Mesodermal cell (in vitro differentiated cells): ENCODE data around the gene AP3S2.
"Not testable (repeated sequence)": the region's sequence is repeated elsewhere in the genome, so short reads cannot be mapped to it uniquely, and the experiment has no call there.

ENCODE experiments used
- H3K27ac ChIP-seq: 2 replicates; pipeline ENCODE4 v1.7.0; 2013; ENCODE audit warnings: mild to moderate bottlenecking, low read depth, low read length, moderate library complexity; ENCODE audit not compliant: severe bottlenecking
- H3K36me3 ChIP-seq: 2 replicates; pipeline ENCODE4 v1.7.1; 2013; ENCODE audit warnings: mild to moderate bottlenecking, low read length, moderate library complexity; ENCODE audit not compliant: control insufficient read depth, insufficient read depth
- H3K4me1 ChIP-seq: one replicate; pipeline ENCODE4 v1.7.1; 2013; ENCODE audit warnings: mild to moderate bottlenecking, low read length; ENCODE audit not compliant: insufficient read depth, control insufficient read depth, poor library complexity, severe bottlenecking
- H3K4me3 ChIP-seq: 2 replicates; pipeline ENCODE4 v1.7.0; 2013; ENCODE audit warnings: low read length, control low read depth, mild to moderate bottlenecking; ENCODE audit not compliant: insufficient read depth, poor library complexity, severe bottlenecking; ENCODE audit errors: extremely low read depth
- H3K9me3 ChIP-seq: 2 replicates; pipeline ENCODE4 v1.7.1; 2013; ENCODE audit warnings: mild to moderate bottlenecking, low read length, moderate library complexity; ENCODE audit not compliant: control insufficient read depth
- WGBS, 2 experiments: methylation state at CpG; one replicate each; pipeline ENCODE4 v1.1.5; 2013; ENCODE audit warnings: missing lambda C conversion rate in 2 of 2; ENCODE audit not compliant: insufficient coverage in 2 of 2; 5-methylcytosine and 5-hydroxymethylcytosine counted together

The AP3S2 gene

DNA sequence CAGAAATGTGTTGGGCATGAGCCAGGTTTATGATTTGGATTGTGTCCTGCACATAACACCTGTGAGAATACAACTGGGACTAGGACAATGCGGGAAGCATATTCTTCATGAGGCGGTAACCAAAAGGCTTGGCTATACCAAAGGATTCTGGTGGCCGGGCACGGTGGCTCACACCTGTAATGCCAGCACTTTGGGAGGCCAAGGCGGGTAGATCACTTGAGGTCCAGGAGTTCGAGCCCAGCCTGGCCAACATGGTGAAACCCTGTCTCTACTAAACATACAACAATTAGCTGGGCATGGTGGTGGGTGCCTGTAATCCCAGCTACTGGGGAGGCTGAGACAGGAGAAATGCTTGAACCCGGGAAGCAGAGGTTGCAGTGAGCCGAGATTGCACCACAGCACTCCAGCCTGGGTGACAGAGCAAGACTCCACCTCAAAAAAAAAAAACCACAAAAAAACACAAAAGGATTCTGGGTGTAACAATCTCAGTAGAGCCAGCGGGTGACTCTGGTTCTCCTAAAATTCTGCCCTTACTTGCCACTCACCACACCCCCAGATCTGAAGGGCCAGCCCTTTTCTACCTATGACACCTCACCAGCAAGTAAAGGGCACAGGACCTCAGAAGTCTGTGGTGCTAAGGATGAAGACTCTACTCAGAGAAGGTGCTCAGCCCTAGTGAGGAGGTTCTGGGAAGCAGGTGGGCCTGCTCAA, 59.2 kb downstream of the AP3S2 start:
- H3K4me1 ChIP-seq: peaks cover 25% of the 10 kb centered on the region
- not testable (repeated sequence) for H3K9me3 ChIP-seq, H3K4me3 ChIP-seq, H3K27ac ChIP-seq
- peaks cover 57% of the 10 kb centered on the region for H3K36me3 ChIP-seq
- WGBS, 2 experiments: 92% methylated on average over 6 to 8 of the region's 9 CpGs

DNA sequence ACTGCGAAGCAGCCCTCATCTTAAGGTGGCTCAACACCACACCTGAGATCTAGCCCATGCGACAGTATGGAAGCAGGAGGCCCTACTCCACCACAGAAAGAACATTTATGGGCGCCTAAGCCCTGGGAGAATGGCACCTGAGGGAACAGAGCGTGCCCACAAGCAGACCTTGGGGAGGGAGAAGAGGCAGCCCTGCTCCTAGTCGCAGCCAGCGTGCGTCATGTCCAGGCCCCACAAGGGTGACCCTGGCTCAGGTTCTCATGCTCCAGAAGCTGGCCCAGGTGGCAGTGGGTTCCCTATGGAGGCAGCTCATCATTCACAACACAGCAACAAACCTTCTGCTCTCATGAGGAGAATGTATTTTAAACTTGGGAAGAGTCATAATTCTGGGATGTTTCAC, 59.8 kb downstream of the AP3S2 start:
- Histone ChIP-seq H3K27ac (no peak overlapping the region), H3K36me3 (peaks cover 54% of the 10 kb centered on the region), H3K4me3 (no peak overlapping the region), H3K9me3 (no peaks in the 10 kb centered on the region), H3K4me1 (peaks cover 25% of the 10 kb centered on the region)
- 95 to 97% methylated on average over 3 to 4 of the region's 7 CpGs for WGBS, 2 experiments

DNA sequence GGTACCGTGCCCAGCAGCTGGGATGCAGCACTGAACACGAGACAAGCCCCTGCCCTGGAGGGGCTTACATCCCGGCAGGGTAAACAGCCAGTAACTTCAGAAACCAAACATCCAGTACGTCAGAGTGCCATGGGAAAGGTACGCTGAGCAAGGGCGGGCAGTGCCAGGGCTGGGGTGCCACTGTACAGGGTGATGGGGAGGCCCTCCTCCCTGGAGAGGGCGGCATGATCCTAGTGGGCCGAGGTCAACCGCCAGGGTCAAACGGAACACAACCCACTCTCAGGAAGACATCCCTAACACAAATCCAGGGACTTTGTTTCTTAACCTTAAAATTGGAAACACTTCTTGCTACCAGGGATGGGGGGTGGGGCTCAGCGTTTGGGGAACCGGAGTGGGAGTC, 63.2 kb downstream of the AP3S2 start:
- Histone ChIP-seq H3K4me1 (peaks cover 8% of the 10 kb centered on the region), H3K27ac (no peak overlapping the region), H3K4me3 (no peak overlapping the region), H3K36me3 (peaks cover 44% of the 10 kb centered on the region), H3K9me3 (no peaks in the 10 kb centered on the region)
- 92 to 96% methylated on average over 6 to 8 of the region's 12 CpGs for WGBS, 2 experiments

DNA sequence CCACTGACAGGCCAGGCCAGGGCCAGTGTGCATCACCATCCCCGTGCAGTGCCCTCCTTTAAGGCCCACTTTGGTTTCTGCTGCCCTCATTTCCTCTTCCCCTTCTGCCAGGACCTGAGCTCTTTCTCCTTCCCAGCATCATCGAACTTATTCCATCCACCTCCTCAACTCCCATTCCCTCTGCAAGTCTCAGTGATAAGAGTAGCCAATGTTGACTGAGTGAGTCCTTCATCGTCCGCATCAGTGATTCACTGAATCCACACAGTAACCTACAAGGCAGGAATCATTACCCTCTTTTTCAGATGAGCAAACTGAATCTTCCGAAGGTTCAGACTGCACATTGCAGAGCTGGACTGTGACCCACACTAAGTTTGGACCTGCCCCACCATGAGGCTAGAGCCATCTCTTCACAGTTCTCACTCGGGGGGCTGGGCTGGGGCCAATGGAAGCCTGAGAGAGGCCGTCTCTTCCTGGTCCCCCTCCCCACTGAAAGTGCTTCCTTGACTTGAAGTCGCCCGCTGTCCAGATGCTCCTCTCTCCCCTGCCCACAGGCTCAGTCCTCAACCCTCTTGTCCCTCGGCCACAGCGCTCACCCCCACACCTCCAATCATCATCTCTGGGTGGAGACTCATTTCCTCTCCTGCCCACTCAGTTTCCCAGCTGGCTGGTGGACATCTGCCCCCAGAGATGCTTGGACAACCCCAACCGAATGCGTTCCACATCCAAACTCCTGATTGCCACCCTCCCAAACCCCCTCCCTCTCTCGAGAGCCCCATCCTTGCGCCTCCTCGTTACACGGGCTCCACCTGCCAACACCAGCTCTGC, 64.0 kb downstream of the AP3S2 start:
- Histone ChIP-seq H3K27ac (no peak overlapping the region), H3K9me3 (no peaks in the 10 kb centered on the region), H3K4me1 (peaks cover 8% of the 10 kb centered on the region), H3K4me3 (no peak overlapping the region), H3K36me3 (peaks cover 37% of the 10 kb centered on the region)
- WGBS, 2 experiments: 89 to 92% methylated on average over 14 to 17 of the region's 17 CpGs

DNA sequence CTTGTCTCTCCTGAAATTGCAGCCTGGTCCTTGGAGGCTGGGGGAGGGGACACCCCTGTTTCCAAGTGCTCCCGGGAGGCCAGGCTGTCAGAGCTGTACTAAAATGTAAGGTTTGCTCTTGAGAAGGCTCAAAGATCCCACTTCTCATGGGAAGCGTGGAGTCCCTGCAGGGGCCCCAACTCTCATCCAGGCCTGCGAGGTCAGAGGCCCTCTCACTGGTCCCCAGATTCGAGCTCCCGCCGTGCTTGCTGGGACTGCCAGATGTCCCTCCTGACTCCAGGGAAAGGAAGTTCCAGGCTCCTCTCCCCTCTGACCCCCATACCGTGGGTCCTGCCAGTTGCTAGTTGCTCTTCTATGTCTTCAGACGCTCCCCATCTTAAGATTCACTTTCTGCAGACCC, 64.6 kb downstream of the AP3S2 start:
- 86 to 87% methylated on average over 7 to 8 of the region's 8 CpGs for WGBS, 2 experiments
- Histone ChIP-seq H3K4me1 (peaks cover 8% of the 10 kb centered on the region), H3K4me3 (no peak overlapping the region), H3K27ac (peak overlapping the region; percentile 49), H3K36me3 (peaks cover 30% of the 10 kb centered on the region), H3K9me3 (no peaks in the 10 kb centered on the region)

DNA sequence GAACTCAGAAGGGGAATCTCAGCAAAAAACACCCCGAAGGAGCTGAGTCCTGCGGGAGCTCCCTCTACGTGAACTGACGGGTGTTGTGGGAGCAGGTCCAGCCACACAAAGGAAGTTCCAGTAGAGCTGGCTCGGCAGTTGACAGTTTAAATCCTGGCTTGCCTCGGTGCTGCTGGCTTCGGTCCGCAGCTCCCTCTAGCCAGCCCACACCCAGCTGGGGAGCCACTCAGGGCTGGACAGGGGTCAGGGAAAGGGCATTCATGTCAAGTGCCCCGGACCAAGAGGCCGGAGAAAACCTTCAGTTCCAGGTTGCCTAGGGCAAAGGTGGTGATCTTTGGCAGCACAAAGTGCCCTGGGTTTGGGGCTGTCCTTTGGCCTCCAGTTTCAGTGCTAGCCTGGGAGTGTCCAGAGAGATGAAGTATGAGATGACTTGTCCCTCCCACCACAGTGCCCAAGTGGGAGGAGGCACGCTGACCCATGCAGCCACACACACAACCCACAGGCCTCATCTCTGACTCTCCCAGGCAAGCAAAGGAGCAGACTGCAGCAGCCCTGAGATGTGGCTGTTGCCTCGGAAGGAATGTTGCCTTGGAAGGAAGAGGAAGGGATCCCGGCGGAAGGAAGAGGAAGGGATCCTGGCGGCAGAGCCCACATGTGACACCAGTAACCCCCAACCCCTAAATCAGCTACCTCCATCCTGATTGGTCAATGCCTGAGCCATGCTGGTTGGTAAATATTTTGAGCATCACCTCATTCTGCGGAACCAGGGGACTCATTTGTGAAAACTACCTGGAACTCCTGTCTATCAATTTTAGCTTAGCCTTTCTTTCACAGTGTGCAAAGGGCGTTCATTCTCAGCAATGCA, 65.3 kb downstream of the AP3S2 start:
- Histone ChIP-seq H3K4me1 (peaks cover 8% of the 10 kb centered on the region), H3K27ac (peak overlapping the region; percentile 57), H3K4me3 (no peak overlapping the region), H3K36me3 (peaks cover 23% of the 10 kb centered on the region), H3K9me3 (no peaks in the 10 kb centered on the region)
- WGBS, 2 experiments: 67 to 72% methylated on average over 10 to 11 of the region's 17 CpGs

DNA sequence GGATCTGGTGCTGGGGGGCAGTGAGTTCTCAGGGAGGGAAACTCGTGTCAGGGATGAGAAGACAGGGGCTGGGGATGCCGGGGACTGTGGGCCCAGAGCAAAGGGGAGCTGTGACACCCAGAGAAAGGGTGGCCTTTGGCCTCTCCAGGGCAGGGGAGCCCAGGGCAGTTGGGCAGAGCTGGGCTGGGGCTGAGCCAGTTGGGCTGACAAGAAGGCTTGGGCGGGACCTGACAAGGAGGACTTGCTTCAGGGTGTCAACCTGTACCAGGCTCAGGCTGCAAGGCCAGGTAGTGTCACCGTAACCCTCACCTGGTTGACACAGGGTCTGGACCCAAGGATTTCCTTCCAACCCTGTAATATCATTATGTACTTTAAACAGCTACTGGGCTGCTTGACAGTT, 66.0 kb downstream of the AP3S2 start:
- Histone ChIP-seq H3K4me3 (no peak overlapping the region), H3K27ac (peak overlapping the region; percentile 57), H3K9me3 (no peaks in the 10 kb centered on the region), H3K4me1 (peaks cover 8% of the 10 kb centered on the region), H3K36me3 (peaks cover 17% of the 10 kb centered on the region)
- WGBS, 2 experiments: 86 to 96% methylated on average over 4 of the region's 4 CpGs

DNA sequence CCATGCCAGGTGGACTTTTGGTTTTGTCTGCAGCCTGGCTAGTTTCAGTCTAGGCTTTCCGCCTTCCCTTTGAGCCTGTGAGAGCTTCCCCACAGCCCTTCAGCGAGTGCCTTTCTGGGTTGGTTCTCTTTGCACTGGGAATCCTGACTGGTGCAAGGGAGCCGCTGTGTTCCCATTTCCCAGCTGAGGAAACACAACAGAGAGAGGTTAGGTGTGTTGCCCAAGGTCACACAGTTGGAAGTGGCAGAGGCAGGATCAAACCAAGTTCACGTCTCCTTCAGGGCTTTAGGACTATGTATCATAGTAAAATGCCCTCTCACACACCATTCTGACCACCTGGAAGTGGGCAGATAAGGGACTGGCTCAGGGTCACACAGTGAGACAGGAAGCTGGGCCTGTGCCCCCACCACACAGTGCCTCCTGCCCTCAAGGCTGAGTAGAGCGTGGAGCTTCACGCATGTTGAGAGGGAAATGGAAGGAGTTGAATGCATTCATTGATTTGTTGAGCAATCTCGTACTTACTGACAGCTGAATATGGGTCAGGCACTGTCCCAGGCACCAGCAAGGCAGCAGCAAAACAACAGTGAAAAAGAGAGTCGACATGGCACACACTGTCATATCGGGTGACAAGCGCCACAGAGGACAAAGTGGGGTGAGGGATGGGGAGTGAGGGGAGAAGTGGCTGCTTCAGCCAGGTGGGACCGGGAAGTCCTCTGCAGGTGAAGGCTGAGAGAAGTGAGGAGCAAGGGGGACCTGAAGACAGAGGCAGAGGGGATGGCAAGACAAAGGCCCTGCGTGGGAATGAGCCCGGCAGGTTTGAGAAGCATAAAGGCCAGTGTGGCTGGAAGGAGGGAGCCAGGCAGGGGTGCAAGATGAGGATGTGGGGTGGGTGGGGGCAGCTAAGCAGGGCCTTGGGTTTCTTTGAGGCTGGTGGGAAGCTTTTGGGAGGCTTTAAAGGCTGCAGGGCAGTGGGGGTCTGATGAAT, 66.8 kb downstream of the AP3S2 start:
- no peak overlapping the region for H3K4me3 ChIP-seq
- peaks cover 12% of the 10 kb centered on the region for H3K36me3 ChIP-seq
- H3K4me1 ChIP-seq: peaks cover 8% of the 10 kb centered on the region
- H3K9me3 ChIP-seq: no peaks in the 10 kb centered on the region
- 95 to 96% methylated on average over 10 to 12 of the region's 13 CpGs for WGBS, 2 experiments
- H3K27ac ChIP-seq: no peak overlapping the region

DNA sequence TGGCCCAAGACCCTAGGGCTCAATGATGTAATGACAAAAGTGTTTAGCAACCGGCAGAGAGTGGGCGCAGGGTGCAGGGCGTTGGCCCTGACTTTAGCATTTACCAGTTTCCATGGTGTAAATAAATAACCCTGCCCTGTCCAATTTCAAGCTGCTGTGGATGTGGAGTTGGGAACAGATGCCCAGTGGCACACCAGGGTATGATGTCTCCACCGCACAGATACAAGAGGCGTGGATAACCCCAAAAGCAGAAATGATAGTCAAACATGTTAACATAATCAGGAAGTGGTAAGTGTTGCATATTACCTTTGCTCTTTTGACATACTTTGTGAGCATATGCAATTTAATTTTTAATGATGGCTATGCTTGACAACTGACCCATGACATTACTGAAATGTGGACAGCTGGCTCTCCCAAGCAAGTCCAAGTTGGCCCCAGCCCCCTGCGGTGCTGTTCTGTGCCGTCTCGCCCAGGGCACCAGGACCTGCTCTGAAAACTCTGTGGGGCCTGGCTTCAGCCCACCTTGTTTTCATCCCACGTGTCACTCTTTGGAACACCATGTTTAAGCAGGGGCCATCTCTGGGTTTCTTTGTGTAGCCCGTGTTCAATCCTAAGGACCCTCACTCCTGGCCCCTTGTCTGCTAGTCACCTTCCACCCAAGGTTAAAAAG, 68.4 kb downstream of the AP3S2 start:
- H3K9me3 ChIP-seq: no peaks in the 10 kb centered on the region
- 90 to 92% methylated on average over 7 to 8 of the region's 10 CpGs for WGBS, 2 experiments
- H3K27ac ChIP-seq: no peak overlapping the region
- H3K4me1 ChIP-seq: peaks cover 8% of the 10 kb centered on the region
- H3K36me3 ChIP-seq: no peaks in the 10 kb centered on the region
- no peak overlapping the region for H3K4me3 ChIP-seq
